H1 (cell line): Measurements from ENCODE around the gene CTSV. TPM values are rescaled to one million over a fixed set of nuclear protein-coding genes. Genes with fewer than 3 reads are reported as not detected.
"Not testable (repeated sequence)": the region's sequence is repeated elsewhere in the genome, so short reads cannot be mapped to it uniquely, and the experiment has no call there.

Source experiments
- CTCF ChIA-PET: fragments of 300-600 bp; sonication (Branson Sonifier 250); formaldehyde crosslinking; loops from one replicate; lab custom pipeline; 2021; ENCODE audit not compliant: partially characterized antibody; lab: Charles Lee
- POLR2A ChIA-PET: fragments of 300-600 bp; sonication (Branson Sonifier 250); formaldehyde crosslinking; loops from one replicate; lab custom pipeline; 2021; ENCODE audit warnings: inconsistent platforms; ENCODE audit not compliant: partially characterized antibody; lab: Charles Lee
- DNase-seq, 2 experiments: peaks; one replicate each; pipeline versions ENCODE4 v3.0.0 to v3.0.0-alpha.2; 2010 to 2022; ENCODE audit warnings: low spot score in 2 of 2, low read depth in 1 of 2, mixed read lengths in 1 of 2
- FAIRE-seq: peaks from 2 replicates; lab custom pipeline; 2011; peaks lifted over from hg19 to GRCh38; lab: Jason Lieb, UNC
- H2AFZ ChIP-seq: 2 replicates; pipeline ENCODE4 v1.8.1; 2012; ENCODE audit warnings: low read length, inconsistent platforms
- H2AK5ac ChIP-seq: 2 replicates; pipeline ENCODE4 v1.6.1; 2013; ENCODE audit warnings: low read depth, low read length
- H2BK120ac ChIP-seq: replicated peaks from 2 replicates; pipeline ENCODE3; 2013; ENCODE audit warnings: low read depth, low read length, inconsistent platforms
- H2BK12ac ChIP-seq: 2 replicates; pipeline ENCODE4 v1.6.1; 2013; ENCODE audit warnings: low read depth, low read length
- H2BK15ac ChIP-seq: 2 replicates; pipeline ENCODE4 v1.6.1; 2013; ENCODE audit warnings: low read length
- H2BK20ac ChIP-seq: 2 replicates; pipeline ENCODE4 v1.6.1; 2013; ENCODE audit warnings: low read length
- H2BK5ac ChIP-seq: 2 replicates; pipeline ENCODE4 v1.6.1; 2013; ENCODE audit warnings: low read depth, low read length
- H3K14ac ChIP-seq: 2 replicates; pipeline ENCODE4 v1.6.1; 2013; ENCODE audit warnings: inconsistent platforms; ENCODE audit not compliant: insufficient read length
- H3K18ac ChIP-seq: 2 replicates; pipeline ENCODE4 v1.6.1; 2013; ENCODE audit warnings: low read length; ENCODE audit errors: extremely low read depth
- H3K23ac ChIP-seq: 2 replicates; pipeline ENCODE4 v1.6.1; 2013; ENCODE audit warnings: inconsistent platforms; ENCODE audit not compliant: insufficient read length
- H3K23me2 ChIP-seq: 2 replicates; pipeline ENCODE4 v1.6.1; 2013; ENCODE audit warnings: low read depth, low read length
- H3K27ac ChIP-seq: 2 replicates; pipeline ENCODE4 v1.6.1; 2011; ENCODE audit warnings: low read depth, low read length, inconsistent platforms
- H3K27me3 ChIP-seq, 4 experiments: replicated peaks in 1 of 4; 1 replicate in 1 of 4; 2 replicates in 3 of 4; pipeline versions ENCODE4 v1.6.1 to v1.8.1; 2011 to 2013; ENCODE audit warnings: low read length in 3 of 4, mild to moderate bottlenecking in 3 of 4, inconsistent platforms in 2 of 4, mixed read lengths in 2 of 4, moderate library complexity in 1 of 4; ENCODE audit not compliant: control insufficient read depth in 3 of 4, insufficient read depth in 3 of 4; ENCODE audit errors: extremely low read depth in 1 of 4
- H3K36me3 ChIP-seq, 4 experiments: 2 replicates each; pipeline versions ENCODE4 v1.6.1 to v1.8.1; 2011 to 2013; ENCODE audit warnings: mild to moderate bottlenecking in 4 of 4, low read length in 3 of 4, moderate library complexity in 2 of 4, control low read depth in 1 of 4, inconsistent platforms in 1 of 4; ENCODE audit not compliant: insufficient read depth in 4 of 4, control insufficient read depth in 2 of 4
- H3K4ac ChIP-seq: replicated peaks from 2 replicates; pipeline ENCODE3; 2013; ENCODE audit warnings: low read length, low read depth, mixed read lengths, inconsistent platforms; ENCODE audit not compliant: insufficient read length
- H3K4me1 ChIP-seq, 4 experiments: replicated peaks in 1 of 4; 1 replicate in 1 of 4; 2 replicates in 3 of 4; pipeline versions ENCODE4 v1.6.1 to v1.8.1; 2011 to 2013; ENCODE audit warnings: low read length in 3 of 4, inconsistent platforms in 2 of 4, mixed read lengths in 1 of 4; ENCODE audit not compliant: insufficient read depth in 4 of 4, control insufficient read depth in 3 of 4
- H3K4me2 ChIP-seq, 2 experiments: 2 replicates each; pipeline versions ENCODE4 v1.6.1 to v1.8.1; 2011 to 2013; ENCODE audit warnings: low read depth in 2 of 2, low read length in 2 of 2, control low read depth in 1 of 2, inconsistent platforms in 1 of 2, mild to moderate bottlenecking in 1 of 2; ENCODE audit not compliant: insufficient read depth in 1 of 2
- H3K4me3 ChIP-seq, 4 experiments: fragments of 200-600, 300-600 bp in 1 of 4; sonication (generic), shearing (Covaris generic), sonication (Bioruptor Twin) in 1 of 4; 2 replicates each; pipeline versions ENCODE4 v1.5.1 to v1.8.1; 2011 to 2016; ENCODE audit warnings: low read length in 4 of 4, low read depth in 3 of 4, control low read depth in 2 of 4, inconsistent platforms in 2 of 4, mild to moderate bottlenecking in 2 of 4, mixed read lengths in 1 of 4, moderate library complexity in 1 of 4; ENCODE audit not compliant: insufficient read depth in 2 of 4; ENCODE audit errors: extremely low read depth in 1 of 4
- H3K56ac ChIP-seq: replicated peaks from 2 replicates; pipeline ENCODE3; 2013; ENCODE audit warnings: low read depth, mild to moderate bottlenecking, mixed read lengths, low read length, inconsistent platforms; ENCODE audit not compliant: insufficient read length
- H3K79me1 ChIP-seq: 2 replicates; pipeline ENCODE4 v1.6.1; 2013; ENCODE audit warnings: low read depth, low read length, control low read depth
- H3K79me2 ChIP-seq, 2 experiments: 2 replicates each; pipeline versions ENCODE4 v1.6.1 to v1.8.1; 2012 to 2013; ENCODE audit warnings: low read length in 2 of 2, mild to moderate bottlenecking in 2 of 2, inconsistent platforms in 1 of 2; ENCODE audit not compliant: insufficient read depth in 2 of 2, control insufficient read depth in 1 of 2
- H3K9ac ChIP-seq, 4 experiments: replicated peaks in 1 of 4; 1 replicate in 1 of 4; 2 replicates in 3 of 4; pipeline versions ENCODE4 v1.6.1 to v1.8.1; 2011 to 2013; ENCODE audit warnings: low read depth in 3 of 4, low read length in 3 of 4, control low read depth in 2 of 4, mild to moderate bottlenecking in 2 of 4, moderate library complexity in 2 of 4, inconsistent platforms in 1 of 4; ENCODE audit errors: extremely low read depth in 1 of 4
- H3K9me3 ChIP-seq, 2 experiments: 2 replicates each; pipeline versions ENCODE4 v1.6.1 to v1.8.1; 2012 to 2013; ENCODE audit warnings: mild to moderate bottlenecking in 2 of 2, moderate library complexity in 2 of 2, control low read depth in 1 of 2, inconsistent platforms in 1 of 2, low read depth in 1 of 2, low read length in 1 of 2, mixed read lengths in 1 of 2; ENCODE audit not compliant: insufficient read depth in 2 of 2
- H4K20me1 ChIP-seq, 2 experiments: replicated peaks in 1 of 2; 2 replicates each; pipeline versions ENCODE3 to v1.8.1; 2011 to 2013; ENCODE audit warnings: inconsistent platforms in 2 of 2, low read length in 2 of 2, mild to moderate bottlenecking in 1 of 2; ENCODE audit not compliant: insufficient read depth in 2 of 2, control insufficient read depth in 1 of 2
- H4K5ac ChIP-seq: 2 replicates; pipeline ENCODE4 v1.6.1; 2013; ENCODE audit warnings: low read length, low read depth, mixed read lengths, inconsistent platforms; ENCODE audit not compliant: insufficient read length
- H4K8ac ChIP-seq: 2 replicates; pipeline ENCODE4 v1.8.0; 2013; ENCODE audit warnings: mild to moderate bottlenecking, moderate library complexity, low read length, inconsistent platforms; ENCODE audit not compliant: insufficient read depth; ENCODE audit errors: extremely low read depth
- H4K91ac ChIP-seq: replicated peaks from 2 replicates; pipeline ENCODE3; 2013; ENCODE audit warnings: low read length, mixed read lengths, inconsistent platforms; ENCODE audit not compliant: insufficient read length
- WGBS, 2 experiments: shearing (Covaris generic) in 1 of 2; methylation state at CpG; one replicate each; pipeline versions ENCODE4 v1.1.6 to v1.1.7; 2013 to 2015; ENCODE audit warnings: low lambda C conversion rate in 2 of 2, mixed read lengths in 2 of 2, inconsistent platforms in 1 of 2, low coverage in 1 of 2, missing lambda C conversion rate in 1 of 2; ENCODE audit not compliant: insufficient replicate concordance in 2 of 2, insufficient coverage in 1 of 2, insufficient read length in 1 of 2; ENCODE audit errors: extremely low coverage in 1 of 2, missing lambda C conversion rate in 1 of 2; 5-methylcytosine and 5-hydroxymethylcytosine counted together
- polyA plus RNA-seq, 7 experiments: library from polyadenylated mRNA; depleted of rRNA in 3 of 7; stranded (reverse) in 5 of 7; unstranded in 2 of 7; fragments of >200 nt in 5 of 7; fragments of 200-250 nt in 2 of 7; gene quantifications; 1 replicate in 5 of 7; 2 replicates in 1 of 7; 4 replicates in 1 of 7; pipeline versions ENCODE4 v1.2.1 to v1.2.3, GENCODE V29; 2011 to 2013; ENCODE audit warnings: missing spikeins in 2 of 7, mixed read lengths in 2 of 7
- total RNA-seq: library from RNA; stranded (reverse); fragmentation: NEBNext Ultra II Directional; extraction: Animal tissue kit (Norgen Biotek cat#: 25700); gene quantifications from 2 replicates; pipeline ENCODE4 v1.2.1, GENCODE V29; 2021

CTSV gene
- total and polyA plus RNA-seq, 2 of the 8 experiments (the other 6 are each of a cell fraction or from before 2014, with no cell fraction given), result 91.0 to 114 TPM

- peaks cover 0 to 46% of the 10 kb centered on the region in 2 experiments; a peak in 3 of 4 replicates for H3K79me2 ChIP-seq
Measured at GRCh38 chr9:96992303-96992702, 46.6 kb downstream of the CTSV start.

GRCh38 chr9:96989747-96990318 is 49.1 kb downstream of the CTSV start:
- FAIRE-seq, H4K8ac ChIP-seq, H3K56ac ChIP-seq, H2BK5ac ChIP-seq, H3K23ac ChIP-seq, H3K36me3 ChIP-seq, H3K14ac ChIP-seq, H3K9ac ChIP-seq, POLR2A ChIA-PET, H3K4me3 ChIP-seq, H4K91ac ChIP-seq, H3K27me3 ChIP-seq, H2BK120ac ChIP-seq, H2AK5ac ChIP-seq, H3K4me2 ChIP-seq, H4K20me1 ChIP-seq, H3K27ac ChIP-seq, H2AFZ ChIP-seq, H4K5ac ChIP-seq, H2BK12ac ChIP-seq, H3K79me1 ChIP-seq, H3K9me3 ChIP-seq, H3K18ac ChIP-seq, H2BK20ac ChIP-seq, H2BK15ac ChIP-seq, H3K23me2 ChIP-seq, H3K4ac ChIP-seq, CTCF ChIA-PET, H3K4me1 ChIP-seq, DNase-seq: not testable (repeated sequence)
- H3K79me2 ChIP-seq, result peaks cover 0 to 51% of the 10 kb centered on the region in 2 experiments; a peak in 3 of 4 replicates
- 82% methylated on average over 1 of the region's 1 CpG; no CpG with 5 or more reads in 1 of the 2 experiments for WGBS, 2 experiments

More at GRCh38 chr9:96992303-96992702, 46.6 kb downstream of the CTSV start:
- H2BK20ac ChIP-seq, FAIRE-seq, H4K8ac ChIP-seq, H2BK5ac ChIP-seq, H2BK120ac ChIP-seq, H3K27ac ChIP-seq, H3K14ac ChIP-seq, H2AFZ ChIP-seq, H3K9me3 ChIP-seq, H3K23ac ChIP-seq, H3K56ac ChIP-seq, H2BK15ac ChIP-seq, H4K5ac ChIP-seq, H3K9ac ChIP-seq, CTCF ChIA-PET, H3K36me3 ChIP-seq, H3K4me1 ChIP-seq, POLR2A ChIA-PET, H3K4me2 ChIP-seq, H3K27me3 ChIP-seq, H4K20me1 ChIP-seq, H2BK12ac ChIP-seq, H3K23me2 ChIP-seq, H3K4ac ChIP-seq, H3K18ac ChIP-seq, H3K4me3 ChIP-seq, DNase-seq, H3K79me1 ChIP-seq, H4K91ac ChIP-seq, H2AK5ac ChIP-seq: not testable (repeated sequence)
- WGBS, 2 experiments, result 86% methylated on average over 2 of the region's 2 CpGs; no CpG with 5 or more reads in 1 of the 2 experiments
